ENCODE results near the gene RAB3D. TPM values are rescaled to one million over a fixed set of nuclear protein-coding genes. Genes with fewer than 3 reads are reported as not detected.
A peak's percentile ranks its signal among the peaks of the same experiment; 100 is the strongest.

Gene RAB3D
- total RNA-seq, 1 experiment from 2014 or later, result 35.0 TPM

GRCh38 chr19:11383706-11384048 lies 44.2 kb upstream of the RAB3D start:
- no peak for TF ChIP-seq CTCF (conservative IDR thresholded peaks at IDR 0.05)
- no peak for TF ChIP-seq EZH2 (IDR thresholded peaks at IDR 0.05; ENCODE audit: low read depth)
- Histone ChIP-seq H4K20me1 (ENCODE audit: insufficient read depth) (no peaks in the 10 kb centered on the region), H3K4me3 (peak overlapping the region; percentile 59), H3K27me3 (ENCODE audit: insufficient read depth, low read depth) (no peaks in the 10 kb centered on the region), H3F3A (ENCODE audit: insufficient read depth, low read depth) (peaks cover 28% of the 10 kb centered on the region), H3K4me1 (replicated peaks; ENCODE audit: insufficient read depth) (peaks cover 39% of the 10 kb centered on the region), H3K9me3 (ENCODE audit: insufficient read depth, low read depth) (no peaks in the 10 kb centered on the region), H3K27ac (no peak overlapping the region), H2AFZ (peak overlapping the region; percentile 70), H3K4me2 (peak overlapping the region; percentile 87), H3K36me3 (ENCODE audit: low read depth) (no peaks in the 10 kb centered on the region), H3K79me2 (ENCODE audit: low read depth) (no peaks in the 10 kb centered on the region), H3K9me2 (ENCODE audit: insufficient read depth) (no peaks in the 10 kb centered on the region)
- ChIA-PET POLR2A (ENCODE audit: unreplicated experiment) (interaction anchor here (0.6 kb wide), 1 partner anchor 90 kb away, joined by 5 read pairs; no protein-coding TSS in a partner anchor), CTCF (interaction anchor here (0.6 to 1.8 kb wide), 6 partner anchors 9 to 118 kb away, joined by 3 to 7 read pairs (median 7); partner anchors contain the start of genes ODAD3, PRKCSH and SWSAP1)
- intact Hi-C loops (cut with micrococcal nuclease; ENCODE audit: unreplicated experiment), result loop anchor here (1.0 to 5.0 kb wide), 2 partner anchors 39 to 94 kb away; no protein-coding TSS in a partner anchor
- no TSS peak for BruUV-seq (replicated peaks)
- DNase-seq, result no peak

GRCh38 chr19:11382898-11383705 lies 43.6 kb upstream of the RAB3D start:
- BruUV-seq (replicated peaks), result no TSS peak
- peaks cover 44% of the 10 kb centered on the region for H3K4me1 ChIP-seq (replicated peaks; ENCODE audit: insufficient read depth)

More at GRCh38 chr19:11382898-11383705, 43.6 kb upstream of the RAB3D start:
- POLR2A ChIA-PET (ENCODE audit: unreplicated experiment), result no interaction called here
- Histone ChIP-seq H3F3A (ENCODE audit: insufficient read depth, low read depth) (peaks cover 34% of the 10 kb centered on the region), H3K4me2 (peak overlapping the region; percentile 87), H3K27ac (no peak overlapping the region), H3K79me2 (ENCODE audit: low read depth) (no peaks in the 10 kb centered on the region), H3K36me3 (ENCODE audit: low read depth) (no peaks in the 10 kb centered on the region), H3K4me3 (peak overlapping the region; percentile 59; the same call in 1 of the 2 replicates), H4K20me1 (ENCODE audit: insufficient read depth) (no peaks in the 10 kb centered on the region), H3K27me3 (ENCODE audit: insufficient read depth, low read depth) (no peaks in the 10 kb centered on the region), H3K9me2 (ENCODE audit: insufficient read depth) (no peaks in the 10 kb centered on the region), H2AFZ (peak overlapping the region; percentile 70), H3K9me3 (ENCODE audit: insufficient read depth, low read depth) (no peaks in the 10 kb centered on the region)
- TF ChIP-seq EZH2 (IDR thresholded peaks at IDR 0.05; ENCODE audit: low read depth), result no peak
- TF ChIP-seq CTCF (conservative IDR thresholded peaks at IDR 0.05), result peak; percentile 61; the same call in 1 of the 2 replicates
- peak in 1 of 2 experiments; percentile 61 for DNase-seq
- CTCF ChIA-PET, result interaction anchor here (0.6 to 1.8 kb wide), 10 partner anchors 8 to 1109 kb away, joined by 3 to 14 read pairs (median 6); partner anchors contain the start of genes ODAD3, PRKCSH, RGL3 and SWSAP1
- intact Hi-C loops (cut with micrococcal nuclease; ENCODE audit: unreplicated experiment), result loop anchor here (1.0 to 5.0 kb wide), 2 partner anchors 39 to 94 kb away; no protein-coding TSS in a partner anchor
